Effector CD8-positive, alpha-beta T cell (primary cell): ENCODE results near the gene LSM10.

Source experiments
- DNase-seq: peaks from one replicate; lab custom pipeline; 2025; lab: John Stamatoyannopoulos, UW

The LSM10 gene

DNA sequence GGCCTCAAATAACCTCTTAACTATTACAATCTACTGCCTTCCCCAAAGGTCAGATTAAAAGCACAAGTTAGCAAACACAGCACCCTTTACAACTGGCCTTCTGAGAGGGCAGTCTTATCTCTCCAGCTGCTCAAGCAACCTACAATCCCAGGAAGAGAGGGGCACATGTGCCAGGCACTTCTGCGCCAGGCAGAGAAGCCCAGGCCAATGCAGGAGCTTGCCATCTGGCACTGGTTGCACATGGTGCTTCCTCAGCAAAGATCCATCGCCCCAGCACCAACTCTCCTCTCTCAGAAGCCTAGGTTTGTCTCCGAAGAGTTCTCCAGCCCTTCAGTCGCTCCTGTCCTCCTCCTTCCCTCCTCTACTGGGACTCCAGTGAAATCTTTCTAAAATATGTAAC is 14.5 kb downstream of the LSM10 start:
- no peak for DNase-seq

DNA sequence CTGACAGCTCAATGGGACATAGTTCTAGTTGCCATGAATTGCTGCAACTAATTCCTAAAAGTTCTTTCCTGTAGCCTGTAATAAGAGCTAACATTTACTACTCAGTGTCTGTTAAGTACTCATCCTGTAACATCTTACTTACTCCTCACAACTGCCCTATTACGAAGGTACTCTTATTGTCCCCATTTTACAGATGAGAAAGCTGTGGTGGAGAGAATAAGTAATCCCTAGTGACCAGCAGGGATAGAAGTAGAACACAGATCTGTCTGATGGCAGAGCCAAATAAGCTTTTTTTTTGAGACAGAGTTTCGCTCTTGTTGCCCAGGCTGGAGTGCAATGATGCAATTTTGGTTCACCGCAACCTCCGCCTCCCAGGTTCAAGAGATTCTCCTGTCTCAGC is 15.0 kb downstream of the LSM10 start:
- DNase-seq, result no peak

DNA sequence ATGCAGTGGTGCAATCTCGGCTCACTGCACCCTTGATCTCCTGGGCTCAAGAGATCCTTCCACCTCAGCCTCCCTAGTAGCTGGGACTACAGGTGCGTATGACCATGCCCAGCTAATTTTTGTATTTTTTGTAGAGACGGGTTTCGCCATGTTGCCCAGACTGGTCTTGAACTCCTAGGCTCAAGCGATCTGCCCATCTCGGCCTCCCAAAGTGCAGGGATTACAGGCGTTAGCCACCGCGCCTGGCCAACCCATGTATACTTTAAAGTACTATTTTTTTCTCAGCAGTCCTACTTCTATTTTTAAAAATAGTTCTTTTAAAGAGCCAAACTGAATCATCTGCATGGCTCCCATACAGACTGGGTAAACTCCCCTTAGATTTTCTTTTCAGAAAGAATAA is 15.5 kb downstream of the LSM10 start:
- DNase-seq, result no peak

DNA sequence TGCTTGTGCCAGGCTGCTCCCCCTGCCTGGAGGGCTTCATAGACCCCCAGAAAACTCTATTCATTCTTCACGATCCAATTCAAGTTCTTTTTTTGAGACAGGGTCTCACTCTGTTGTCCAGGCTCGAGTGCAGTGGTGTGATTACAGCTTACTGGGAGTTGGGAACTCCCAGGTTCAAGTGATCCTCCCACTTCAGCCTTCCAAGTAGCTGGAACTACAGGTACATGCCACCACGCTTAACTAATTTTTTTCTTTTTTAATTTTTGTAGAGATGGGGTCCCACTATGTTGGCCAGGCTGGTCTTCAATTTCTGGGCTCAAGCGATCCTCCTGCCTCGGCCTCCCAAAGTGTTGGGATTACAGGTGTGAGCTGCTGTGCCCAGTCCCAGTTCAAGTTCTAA is 16.3 kb downstream of the LSM10 start:
- DNase-seq, result no peak

DNA sequence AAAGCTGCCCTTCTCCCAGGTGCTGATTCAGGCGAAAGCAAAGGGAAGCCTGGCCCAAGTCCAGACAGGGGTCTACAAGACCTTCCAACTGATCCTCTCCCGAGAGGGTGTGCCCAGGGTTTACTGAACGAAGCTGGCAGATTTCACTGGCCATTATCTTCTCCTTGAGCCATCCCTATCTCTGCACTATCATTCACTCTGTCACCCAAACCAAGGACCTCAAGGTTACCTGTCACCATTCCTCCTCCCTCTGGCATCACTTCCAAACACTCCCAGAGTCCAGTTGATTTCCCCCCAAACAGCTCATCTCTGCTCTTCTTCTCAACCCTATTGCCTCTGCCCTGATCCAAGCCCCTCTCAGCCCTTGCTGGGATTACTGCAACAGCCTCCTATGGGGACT is 16.9 kb downstream of the LSM10 start:
- no peak for DNase-seq

DNA sequence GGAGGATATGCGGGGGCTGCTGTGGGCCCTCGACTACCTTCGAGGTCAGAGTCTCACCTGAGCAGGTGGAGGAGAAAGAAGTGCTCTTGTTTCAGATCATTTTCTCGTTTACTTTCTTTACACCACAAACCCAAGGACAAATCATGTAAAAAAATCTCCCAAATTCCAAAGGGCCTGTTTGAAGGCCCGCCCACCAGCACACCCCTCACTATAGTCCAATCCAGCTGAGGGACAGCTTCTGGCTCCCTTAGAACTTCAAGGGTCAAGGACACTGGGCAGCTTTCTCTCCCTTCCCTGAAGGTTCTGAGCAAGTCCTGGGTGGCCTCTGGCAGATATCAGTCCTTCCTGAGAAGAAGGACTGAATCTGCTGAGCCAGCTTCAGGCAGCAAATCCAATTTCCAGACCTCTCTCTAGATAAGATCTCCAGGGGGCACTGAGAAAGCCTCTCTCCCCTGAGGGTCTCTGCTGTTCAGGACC is 17.5 kb downstream of the LSM10 start:
- no peak for DNase-seq

DNA sequence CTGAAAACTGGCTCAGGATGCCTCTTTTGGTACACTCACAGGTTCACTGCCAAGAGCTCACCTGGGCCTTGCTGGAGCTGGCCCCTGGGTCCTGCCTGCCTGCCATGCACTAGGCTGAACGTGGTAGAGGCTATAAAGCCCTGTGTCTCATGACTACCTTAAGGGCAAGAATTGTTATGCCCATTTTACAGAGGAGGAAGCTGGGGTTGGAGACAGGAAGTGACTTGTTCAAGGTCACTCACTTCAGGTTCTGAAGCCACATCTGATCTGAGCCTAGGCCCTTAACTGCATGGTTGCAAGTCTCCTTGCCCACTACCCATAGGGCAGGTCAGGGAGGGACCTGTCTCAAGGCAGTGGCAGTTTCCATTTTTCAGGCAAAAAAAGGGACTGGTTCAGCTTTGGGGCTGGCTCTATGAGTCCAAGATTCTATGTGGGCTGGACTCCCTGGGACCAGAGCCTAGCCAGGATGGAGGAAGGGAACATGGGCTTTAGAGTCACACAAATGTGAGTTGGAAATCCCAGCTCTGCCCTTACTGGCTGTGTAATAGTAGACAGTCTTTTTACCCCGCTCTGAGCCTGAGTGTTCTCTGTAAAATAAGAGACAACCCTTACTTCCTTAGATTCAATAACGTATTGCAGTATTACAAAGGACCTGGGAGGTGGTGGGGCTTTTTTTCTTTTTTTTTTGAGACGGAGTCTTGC is 19.8 kb downstream of the LSM10 start:
- DNase-seq, result no peak

DNA sequence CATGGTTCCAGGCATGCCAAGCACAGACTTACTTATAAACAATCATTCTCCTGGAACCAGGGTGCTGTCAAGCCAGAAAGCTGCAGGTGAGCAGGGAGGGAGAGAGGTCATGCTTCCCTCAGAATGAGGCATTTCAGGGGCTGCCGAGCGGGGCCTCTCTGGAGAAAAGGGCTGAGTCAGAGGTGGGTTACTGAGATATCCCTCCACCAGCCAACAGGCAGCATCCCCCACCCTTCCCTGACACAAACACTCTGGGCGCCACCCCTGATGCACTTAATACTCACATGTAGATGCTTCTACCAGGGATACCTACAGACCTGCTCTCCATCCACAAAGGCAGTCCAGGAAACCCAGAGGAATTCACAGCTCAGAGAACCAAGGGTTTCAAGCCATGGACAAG is 25.1 kb downstream of the LSM10 start:
- DNase-seq, result no peak

DNA sequence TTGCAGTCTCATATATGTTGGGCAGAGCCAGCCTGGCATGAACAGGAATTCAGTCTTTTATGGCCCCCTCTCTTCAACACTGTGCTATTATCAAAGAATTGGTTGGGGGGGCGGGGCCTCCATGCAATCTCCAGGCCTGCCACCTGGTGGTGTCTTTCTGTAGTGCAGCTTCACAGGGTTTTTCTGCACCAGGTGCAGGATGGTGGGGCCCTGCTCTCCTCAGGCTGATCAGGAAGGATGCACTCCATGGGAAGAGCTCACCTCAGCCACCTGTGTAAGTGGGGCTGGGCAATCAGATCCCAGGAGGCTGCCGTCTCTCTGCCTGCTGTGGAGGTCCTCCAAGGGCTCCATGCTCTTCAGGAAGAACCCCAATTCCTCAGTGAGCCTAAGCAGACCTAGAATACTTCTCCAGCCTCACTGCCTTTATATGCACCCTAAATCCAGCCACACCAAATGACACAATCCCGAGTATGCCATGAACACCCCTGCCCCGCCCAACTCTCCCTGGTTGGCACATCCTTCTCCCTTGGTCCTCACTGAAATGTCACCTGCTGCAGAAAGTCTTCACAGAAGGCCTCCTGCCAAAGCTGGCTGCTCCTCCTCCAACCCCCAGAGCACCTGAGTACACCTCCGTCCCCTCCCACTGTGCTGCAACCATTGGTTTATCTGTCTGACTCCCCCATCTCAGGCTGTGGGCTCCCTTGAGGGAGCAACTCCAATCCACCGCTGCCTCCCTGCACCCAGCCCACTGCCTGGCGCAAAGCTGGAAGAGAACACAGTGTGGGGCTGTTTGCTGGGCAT is 28.4 kb downstream of the LSM10 start:
- peak; percentile 81 for DNase-seq

DNA sequence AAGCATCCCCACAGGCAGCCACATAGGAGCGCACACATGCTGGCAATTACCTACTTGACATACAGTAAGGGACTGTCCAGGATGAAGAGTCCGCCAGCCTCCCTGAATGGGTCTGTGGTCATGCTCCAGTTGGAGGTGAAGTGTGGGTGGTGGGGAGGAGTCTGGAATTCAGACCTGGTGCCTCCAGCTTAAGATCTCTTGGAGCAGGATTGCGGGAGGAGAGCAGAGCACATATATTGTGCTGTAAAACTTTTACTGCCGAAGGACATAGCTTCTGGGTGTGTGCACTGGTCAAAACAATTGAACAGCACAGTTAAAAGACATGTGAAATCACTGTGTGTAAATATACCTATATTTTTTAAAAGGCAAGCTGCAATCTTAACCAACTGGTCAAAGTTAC is 29.9 kb downstream of the LSM10 start:
- DNase-seq, result no peak

DNA sequence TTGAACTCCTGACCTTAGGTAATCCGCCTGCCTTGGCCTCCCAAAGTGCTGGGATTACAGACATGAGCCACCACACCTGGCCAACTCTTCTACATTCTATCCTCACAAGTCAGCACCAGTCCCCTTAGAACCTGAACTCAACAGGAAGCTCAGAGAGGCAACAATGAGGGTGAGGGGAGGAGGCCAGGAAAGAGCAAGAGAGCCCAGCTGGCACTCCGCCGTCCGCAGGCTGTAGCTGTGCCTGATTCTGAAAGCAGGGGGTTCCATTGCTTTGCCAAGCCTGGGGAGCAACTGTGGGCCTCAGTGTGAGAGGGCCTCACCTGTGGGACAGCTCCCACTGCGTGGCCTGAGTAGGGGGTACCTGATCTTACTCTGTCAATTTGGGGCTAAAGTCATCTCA is 30.6 kb downstream of the LSM10 start:
- DNase-seq, result no peak

DNA sequence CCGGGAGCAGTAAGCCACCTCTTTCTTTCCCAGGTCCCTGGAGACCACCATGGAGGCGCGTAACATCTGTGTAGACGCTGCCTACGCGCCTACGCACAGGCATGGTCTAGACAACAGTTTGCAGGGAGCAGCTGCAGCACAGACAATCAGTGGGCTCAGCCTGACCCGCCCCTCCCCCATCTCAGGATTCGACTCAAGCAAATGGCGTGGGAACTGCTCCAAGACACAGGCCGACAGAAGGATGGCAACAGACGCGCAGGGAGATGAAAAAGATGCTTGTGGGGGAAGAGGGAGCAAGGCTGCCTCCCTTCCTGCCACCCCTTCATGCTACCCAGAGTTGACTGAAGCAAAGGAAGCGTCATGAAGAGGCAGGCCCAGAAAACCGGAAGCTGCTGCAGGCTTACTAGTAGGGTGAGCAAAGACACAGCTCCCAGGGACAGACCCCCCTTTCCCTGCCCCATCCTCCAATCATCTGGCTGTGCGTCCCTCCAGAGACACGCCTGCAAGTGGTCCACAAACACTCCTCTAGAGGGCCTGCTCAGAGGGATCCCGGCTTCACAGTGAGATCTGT is 31.5 kb downstream of the LSM10 start:
- DNase-seq, result peak; percentile 64

DNA sequence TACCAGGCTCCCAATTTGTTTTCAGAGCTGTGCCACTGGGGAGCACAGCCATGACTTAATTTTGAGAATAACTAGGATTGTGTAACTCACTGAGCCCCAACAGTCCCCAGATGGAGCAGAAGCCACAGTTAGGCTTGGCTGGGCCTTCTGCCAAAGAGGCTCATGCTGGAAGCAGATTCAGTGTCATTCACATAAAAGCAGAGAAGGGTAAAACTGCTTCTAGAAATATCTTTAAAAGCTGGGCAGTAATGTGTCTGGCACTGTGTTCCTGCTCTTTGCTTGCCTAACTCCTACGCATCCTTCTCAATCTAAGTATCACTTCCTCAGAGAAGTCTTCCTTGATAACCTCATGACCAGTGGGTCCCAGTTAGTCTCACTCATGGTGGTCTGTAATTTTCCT is 32.3 kb downstream of the LSM10 start:
- DNase-seq, result no peak

DNA sequence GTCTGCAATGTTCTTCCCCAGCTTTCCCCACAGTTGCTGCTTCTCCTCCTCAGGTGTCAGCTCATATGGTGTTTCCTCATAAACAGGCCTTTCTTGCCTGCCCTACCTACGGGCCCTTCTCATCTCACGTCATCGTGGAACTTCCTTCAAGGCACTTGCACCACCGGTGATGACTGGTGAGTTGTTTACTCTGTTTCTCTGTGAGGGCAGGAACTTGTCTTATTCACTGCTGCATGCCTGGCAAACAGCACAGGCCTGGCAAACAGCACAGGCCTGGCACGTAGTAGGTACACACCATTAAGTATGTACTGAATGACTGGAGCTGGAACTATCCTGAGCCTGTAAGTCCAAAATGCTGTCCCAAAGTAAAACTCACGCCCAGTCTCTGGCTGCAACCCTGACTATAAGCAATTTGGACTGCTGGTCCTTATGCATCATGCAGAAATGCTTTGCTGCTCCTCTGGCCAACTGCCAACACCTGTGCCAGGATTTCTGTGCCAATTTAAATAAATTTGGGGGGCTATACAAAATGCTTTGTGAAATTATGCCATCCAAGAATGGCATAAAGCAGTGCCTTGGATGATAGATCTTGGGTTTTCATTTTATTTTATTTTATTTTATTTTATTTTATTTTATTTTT is 37.7 kb downstream of the LSM10 start:
- DNase-seq, result no peak

DNA sequence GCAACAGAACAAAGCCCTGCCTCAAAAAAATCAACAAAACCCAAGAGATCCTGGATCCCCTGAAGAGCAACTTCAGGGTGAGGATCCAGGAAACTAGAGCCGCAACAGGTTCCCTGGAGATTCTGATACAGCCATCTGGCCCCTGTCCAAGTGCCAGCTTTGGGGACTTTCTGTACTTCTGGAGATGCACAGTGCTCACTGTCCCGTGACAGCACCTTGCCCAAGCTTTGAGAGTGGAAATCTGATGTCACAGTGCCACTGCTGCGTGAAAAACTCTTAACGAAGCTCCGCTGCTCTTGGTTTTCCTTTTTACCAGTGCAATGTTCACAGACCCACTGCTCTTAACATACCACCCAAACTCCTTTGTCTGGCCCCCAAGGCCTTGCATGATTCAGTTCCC is 38.3 kb downstream of the LSM10 start:
- no peak for DNase-seq

DNA sequence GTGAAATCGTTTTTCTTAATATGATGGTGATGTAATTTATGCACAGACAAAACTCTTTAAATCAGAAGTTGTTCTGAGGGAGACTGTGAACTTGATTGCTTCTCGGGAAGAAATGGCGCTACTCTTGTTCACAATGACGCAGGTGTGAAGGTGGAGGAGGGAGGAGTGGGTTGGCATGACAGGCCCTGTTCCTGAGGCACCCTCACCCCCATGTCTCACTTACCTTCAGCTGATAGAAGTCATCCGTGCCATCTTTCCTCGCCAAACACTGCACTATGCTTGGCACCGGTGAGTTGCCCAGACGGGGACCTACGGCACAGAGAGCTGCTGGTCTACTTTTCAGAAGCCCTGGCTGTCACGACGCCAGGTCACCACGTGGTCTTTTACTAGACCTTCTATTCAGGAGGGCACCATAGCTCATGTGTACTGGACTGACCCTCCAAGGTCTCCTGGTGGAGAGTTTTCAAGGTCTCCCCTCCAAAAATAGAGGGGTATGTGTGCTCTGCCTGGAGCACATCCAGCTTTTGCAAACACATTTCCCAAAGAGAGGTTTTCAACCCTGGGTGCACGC is 39.1 kb downstream of the LSM10 start:
- no peak for DNase-seq

DNA sequence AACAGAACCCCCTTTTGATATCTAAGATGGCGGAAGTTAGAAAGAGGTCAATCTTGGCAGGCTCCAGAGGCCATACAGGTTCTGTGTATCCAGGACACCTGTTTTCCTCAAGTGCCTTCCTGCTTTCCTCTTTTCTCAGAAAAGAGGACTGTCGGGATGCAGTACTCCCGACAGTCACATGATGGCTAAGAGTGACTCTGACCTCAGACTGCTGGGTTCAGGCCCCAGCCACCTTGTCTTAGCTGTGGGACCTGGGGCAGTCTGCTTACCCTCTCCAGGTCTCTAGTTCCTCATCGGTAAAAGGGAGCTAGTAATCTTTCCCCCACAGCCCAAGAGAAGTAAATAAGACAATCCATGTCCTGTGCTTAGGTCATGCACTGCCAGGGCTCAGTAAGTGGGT is 41.9 kb downstream of the LSM10 start:
- DNase-seq, result no peak

DNA sequence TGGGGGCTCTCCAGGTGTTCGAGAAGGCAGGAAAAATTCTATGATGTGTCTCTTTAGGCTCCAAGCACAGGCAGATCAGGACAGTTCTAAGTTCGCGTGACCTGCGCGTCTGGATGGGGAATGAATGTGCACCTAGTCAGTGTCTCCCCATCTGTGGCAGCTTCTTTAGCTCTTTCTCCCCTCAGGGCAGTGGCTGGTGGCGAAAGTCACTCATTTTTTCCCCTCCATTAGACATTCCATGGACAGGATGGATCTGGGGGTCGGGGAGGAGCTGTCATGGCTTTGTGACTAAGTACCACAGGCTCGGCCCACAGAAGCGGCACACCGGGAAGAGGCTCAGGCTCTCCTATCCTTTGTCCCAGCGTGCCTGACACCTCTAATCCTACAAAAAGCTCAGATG is 43.2 kb downstream of the LSM10 start:
- no peak for DNase-seq

DNA sequence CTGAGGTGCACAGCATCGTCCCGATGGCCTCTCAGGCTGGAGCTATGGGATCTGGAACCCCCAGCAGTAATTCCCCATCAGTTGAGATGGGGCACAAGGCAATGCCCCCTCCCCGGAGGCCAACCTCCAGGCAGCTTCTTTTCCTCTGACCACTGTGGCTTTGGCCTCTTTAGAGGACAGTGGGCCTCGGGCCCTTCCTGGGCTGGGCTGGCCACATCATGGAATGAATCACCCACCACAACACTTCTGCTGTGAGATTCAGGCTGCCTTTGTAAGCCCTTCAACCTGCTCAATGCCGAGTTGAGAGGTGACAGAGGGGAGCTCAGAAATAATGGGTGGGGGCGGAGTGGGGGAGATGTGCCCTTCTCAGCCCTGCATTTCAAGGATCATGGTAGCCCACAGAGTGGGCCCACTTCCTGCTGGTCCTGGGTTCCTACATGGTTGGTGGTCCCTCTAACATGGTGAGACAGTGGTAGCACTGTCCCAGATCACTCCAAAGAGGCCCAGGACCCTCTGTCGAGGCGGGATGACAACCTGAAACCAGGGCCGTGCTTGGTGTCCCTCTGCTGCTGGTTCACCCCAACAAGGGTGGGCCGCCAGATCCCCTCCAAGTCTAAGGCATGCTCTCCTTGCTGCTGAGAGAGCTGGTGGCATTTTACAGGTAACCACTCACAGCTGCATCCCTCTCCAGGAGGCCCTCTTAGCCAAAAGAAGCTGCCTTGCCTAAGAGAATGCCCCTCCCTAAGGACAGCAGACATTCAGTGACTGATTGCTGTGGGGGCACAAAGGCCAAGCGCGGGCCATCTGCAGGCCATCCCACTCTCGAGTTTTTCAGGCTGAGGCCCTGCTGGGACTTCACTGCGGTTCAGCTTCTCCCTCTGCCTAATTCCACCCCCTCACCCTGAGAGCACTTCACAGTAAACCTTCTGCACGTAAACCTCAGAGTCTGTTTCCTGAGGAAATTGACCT is 44.5 kb downstream of the LSM10 start:
- no peak for DNase-seq

DNA sequence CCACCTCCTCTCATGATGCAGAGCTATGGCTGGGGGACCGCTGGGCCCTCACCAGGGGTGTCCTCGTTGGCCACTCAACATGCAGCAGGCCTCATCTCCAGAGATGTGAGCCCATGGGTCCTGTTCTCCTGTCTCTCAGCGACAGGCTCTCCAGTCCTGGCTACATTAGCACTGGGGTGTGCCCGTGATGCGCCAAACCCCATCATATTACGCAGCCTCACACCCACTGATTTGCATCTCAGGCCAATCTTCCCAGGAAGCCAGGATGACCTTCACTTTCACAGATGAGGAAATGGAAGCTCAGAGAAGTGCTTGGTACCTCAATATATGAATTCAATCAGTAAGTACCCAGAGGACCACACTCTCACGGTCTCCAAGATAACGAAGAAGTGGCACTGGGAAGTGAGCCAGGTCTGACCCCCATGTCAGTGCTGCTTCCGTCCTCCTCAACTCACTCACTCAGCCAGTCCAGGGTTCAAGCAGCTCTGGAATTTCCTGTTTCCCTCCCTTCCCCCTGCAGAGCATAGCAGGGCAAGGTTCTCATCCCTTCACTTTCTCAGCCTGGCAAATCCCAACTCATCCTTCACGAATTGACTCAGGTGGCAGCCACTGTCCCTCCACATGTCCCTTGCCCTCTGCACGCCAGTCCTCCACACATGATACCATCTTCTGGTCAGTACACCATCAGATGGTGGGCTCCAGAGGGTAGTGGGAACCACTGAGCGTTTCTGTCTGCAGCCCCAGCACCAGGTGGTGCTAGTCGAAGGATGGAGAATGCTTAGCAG is 45.4 kb downstream of the LSM10 start:
- DNase-seq, result no peak
